ENCODE results near the gene FIGNL1.

DNA sequence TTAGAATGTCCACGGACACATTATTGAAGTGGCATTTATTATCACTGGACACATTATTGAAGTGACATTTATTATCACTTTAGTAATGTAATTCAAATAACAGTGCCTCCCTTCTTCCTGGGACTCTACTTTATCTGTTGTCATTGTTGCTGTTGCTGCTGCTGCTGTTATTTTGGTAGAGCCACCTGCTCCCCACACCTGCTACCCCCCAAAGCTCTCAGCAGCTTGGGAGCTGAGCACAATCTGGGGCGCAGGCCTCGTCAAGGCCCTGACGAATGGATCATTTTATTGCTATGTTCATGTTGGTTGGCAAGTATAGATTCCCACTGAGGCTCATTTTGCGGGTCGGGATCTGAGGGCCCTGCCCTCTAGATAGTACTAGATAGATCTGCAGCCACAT is 24.8 kb downstream of the FIGNL1 start:
- TF ChIP-seq, protein P1, sequence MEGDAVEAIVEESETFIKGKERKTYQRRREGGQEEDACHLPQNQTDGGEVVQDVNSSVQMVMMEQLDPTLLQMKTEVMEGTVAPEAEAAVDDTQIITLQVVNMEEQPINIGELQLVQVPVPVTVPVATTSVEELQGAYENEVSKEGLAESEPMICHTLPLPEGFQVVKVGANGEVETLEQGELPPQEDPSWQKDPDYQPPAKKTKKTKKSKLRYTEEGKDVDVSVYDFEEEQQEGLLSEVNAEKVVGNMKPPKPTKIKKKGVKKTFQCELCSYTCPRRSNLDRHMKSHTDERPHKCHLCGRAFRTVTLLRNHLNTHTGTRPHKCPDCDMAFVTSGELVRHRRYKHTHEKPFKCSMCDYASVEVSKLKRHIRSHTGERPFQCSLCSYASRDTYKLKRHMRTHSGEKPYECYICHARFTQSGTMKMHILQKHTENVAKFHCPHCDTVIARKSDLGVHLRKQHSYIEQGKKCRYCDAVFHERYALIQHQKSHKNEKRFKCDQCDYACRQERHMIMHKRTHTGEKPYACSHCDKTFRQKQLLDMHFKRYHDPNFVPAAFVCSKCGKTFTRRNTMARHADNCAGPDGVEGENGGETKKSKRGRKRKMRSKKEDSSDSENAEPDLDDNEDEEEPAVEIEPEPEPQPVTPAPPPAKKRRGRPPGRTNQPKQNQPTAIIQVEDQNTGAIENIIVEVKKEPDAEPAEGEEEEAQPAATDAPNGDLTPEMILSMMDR (conservative IDR thresholded peaks at IDR 0.05; ENCODE audit: low read depth, low read length), result no peak
- TF ChIP-seq CEBPB (IDR thresholded peaks at IDR 0.05; ENCODE audit: low read depth, low read length), result no peak
- TF ChIP-seq, protein P2, sequence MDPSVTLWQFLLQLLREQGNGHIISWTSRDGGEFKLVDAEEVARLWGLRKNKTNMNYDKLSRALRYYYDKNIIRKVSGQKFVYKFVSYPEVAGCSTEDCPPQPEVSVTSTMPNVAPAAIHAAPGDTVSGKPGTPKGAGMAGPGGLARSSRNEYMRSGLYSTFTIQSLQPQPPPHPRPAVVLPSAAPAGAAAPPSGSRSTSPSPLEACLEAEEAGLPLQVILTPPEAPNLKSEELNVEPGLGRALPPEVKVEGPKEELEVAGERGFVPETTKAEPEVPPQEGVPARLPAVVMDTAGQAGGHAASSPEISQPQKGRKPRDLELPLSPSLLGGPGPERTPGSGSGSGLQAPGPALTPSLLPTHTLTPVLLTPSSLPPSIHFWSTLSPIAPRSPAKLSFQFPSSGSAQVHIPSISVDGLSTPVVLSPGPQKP (IDR thresholded peaks at IDR 0.05; ENCODE audit: borderline replicate concordance, low read depth, low read length), result no peak
